Tongue (tissue), 2 donors: ENCODE measurements around the gene SUSD6. TPM values are rescaled to one million over a fixed set of nuclear protein-coding genes. Genes with fewer than 3 reads are reported as not detected.
A peak's percentile ranks its signal among the peaks of the same experiment; 100 is the strongest.
"Not testable (repeated sequence)": the region's sequence is repeated elsewhere in the genome, so short reads cannot be mapped to it uniquely, and the experiment has no call there.

Experiments used
- DNase-seq: peaks from one replicate; pipeline ENCODE4 v3.0.0-alpha.2; 2015
- total RNA-seq: library from RNA; depleted of rRNA; stranded (reverse); fragments of >200 nt; gene quantifications from one replicate; pipeline ENCODE4 v1.2.3, GENCODE V29; 2014

Gene SUSD6
- total RNA-seq, 1 donor from 2014 or later, result 27.2 TPM

DNA sequence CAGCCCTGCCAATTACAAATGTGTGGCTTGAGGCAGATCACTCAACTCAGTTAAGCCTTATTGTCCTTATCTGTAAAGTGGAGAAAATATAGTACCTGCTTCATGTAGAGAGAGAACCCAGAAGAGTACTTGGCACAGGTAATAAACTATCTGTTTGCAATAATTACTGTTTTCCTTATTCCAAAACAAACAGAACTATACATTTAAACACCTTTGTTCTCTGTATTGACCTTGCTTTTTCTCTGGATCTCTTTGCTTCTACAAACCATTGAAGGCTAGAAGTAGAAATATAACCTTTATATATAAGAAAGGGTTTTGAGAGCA, 84.8 kb downstream of the SUSD6 start:
- no peak for DNase-seq

DNA sequence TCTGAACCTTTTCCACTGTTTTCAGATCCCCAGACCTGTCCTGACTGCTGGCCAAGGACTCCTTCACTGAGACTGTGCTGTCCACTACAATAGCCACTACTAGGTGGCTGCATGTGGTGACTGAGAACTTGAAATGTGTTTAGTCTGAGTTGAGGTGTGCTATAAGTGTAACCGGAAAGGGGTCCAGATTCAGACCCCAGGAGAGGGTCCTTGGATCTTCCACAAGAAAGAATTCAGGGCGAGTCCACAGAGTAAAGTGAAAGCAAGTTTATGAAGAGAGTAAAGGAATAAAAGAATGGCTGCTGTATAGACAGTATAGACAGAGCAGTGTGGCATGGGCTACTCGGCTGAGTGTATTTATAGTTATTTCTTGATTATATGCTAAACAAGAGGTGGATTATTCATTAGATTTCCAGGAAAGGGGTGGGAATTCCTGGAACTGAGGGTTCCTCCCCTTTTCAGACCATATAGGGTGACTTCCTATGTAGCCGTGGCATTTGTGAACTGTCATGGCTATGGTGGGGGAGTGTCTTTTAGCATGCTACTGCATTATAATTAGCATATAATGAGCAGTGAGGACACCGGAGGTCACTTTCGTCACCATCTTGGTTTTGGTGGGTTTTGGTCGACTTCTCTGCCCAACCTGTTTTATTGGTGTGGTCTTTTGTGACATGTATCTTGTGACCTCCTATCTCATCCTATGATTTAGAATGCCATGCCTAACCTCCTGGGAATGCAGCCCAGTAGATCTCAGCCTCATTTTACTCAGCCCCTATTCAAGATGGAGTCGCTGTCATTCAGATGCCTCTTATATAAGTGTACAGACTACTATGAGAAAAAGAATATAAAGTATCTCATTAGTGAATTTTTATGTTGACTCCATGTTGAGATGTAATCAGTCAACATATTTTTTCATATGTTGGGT, 85.5 kb downstream of the SUSD6 start:
- DNase-seq, result peak; percentile 25

DNA sequence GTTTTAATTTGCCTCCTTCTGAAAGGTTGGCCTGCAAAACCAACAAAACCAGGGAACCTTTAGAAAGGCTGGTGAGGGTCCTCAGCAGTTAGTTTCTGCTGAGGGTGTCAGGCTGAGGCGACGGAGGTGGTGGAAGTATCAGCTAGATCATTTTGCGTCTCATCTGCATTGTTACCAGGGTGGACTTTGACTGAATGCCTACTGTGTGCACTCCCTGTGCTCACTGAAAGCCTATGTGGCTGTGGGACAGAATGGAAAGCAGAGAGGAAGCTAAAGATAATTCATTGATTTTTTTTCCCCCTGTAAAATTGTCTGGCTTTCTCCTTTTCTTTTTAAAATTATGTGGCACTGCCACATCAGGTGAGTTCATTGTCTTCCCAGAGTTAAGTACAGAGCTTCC, 87.2 kb downstream of the SUSD6 start:
- no peak for DNase-seq

DNA sequence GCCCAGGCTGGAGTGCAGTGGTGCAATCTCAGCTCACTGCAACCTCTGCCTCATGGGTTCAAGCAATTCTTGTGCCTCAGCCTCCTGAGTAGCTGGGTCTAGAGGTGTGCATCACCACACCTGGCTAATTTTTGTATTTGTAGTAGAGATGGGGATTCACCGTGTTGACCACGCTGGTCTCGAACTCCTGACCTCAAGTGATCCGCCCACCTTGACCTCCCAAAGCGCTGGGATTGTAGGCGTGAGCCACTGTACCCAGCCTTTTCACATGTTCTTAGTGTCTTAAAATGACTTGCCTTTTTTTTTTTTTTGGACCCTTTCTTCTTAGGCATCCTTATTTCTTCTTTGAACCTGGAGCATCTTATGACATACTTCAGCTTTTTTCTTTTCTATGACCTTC, 87.8 kb downstream of the SUSD6 start:
- not testable (repeated sequence) for DNase-seq

DNA sequence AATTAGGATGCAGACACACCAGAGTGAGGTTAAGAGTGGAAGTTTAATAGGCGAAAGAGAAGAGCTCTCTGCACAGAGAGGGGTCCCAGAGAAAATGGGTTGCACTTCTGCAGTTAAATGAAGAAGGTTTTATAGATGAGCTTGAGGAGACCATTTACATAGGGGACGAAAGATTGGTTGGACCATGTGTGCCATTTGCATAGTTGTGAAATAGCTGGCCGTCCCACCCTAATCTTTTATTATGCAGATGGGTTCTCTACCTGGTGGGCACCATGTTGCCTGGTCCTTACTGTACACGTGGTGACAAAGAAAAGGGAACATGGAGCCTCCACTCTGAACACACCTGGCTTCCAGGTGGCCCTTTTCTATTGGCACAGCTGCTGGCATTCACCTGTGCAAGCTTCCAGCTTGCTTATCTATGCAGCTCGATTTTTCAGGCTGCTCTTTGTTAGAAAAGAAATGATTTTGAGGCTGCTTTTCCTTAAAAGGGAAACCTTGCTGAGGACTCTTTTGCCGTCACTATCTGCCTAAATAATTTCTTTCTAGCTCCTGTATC, 88.4 kb downstream of the SUSD6 start:
- no peak for DNase-seq

DNA sequence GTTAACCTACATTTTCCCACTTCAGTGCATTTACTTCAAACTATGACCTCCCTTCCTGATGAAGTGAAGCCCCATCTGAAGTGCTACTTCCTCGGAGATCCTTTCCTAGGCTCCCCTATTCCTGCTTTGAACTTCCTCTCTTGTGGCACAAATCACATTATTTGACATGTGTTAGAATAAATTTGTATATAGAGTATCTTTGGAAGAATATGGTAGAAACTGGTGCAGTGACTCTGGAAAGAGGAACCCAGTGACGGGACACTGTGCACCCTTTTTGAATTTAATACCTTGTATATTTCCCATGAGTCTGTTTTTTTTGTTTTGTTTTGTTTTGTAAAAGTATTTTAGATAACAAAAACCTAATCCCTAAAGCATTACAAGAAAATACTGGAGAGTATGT, 89.2 kb downstream of the SUSD6 start:
- DNase-seq, result no peak

DNA sequence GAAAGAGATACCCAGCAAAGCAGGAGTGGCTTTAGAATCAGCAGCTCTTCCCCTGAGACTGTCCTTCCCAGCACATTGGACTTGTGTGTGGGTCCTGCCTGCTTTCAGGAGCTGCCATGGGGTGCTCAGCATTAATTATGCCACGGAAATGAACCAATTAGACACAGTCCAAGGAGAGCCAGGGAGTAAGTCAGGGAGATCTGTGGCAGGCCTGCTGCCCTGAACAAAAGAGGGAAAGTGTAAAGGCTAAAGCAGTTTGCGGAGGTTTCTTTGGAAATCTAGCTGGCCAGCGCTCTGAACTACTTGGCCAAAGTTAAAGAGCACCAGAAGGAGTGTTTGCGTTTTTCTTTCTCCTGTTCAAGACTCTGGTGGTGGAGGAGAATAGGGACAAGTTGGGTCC, 89.9 kb downstream of the SUSD6 start:
- no peak for DNase-seq

DNA sequence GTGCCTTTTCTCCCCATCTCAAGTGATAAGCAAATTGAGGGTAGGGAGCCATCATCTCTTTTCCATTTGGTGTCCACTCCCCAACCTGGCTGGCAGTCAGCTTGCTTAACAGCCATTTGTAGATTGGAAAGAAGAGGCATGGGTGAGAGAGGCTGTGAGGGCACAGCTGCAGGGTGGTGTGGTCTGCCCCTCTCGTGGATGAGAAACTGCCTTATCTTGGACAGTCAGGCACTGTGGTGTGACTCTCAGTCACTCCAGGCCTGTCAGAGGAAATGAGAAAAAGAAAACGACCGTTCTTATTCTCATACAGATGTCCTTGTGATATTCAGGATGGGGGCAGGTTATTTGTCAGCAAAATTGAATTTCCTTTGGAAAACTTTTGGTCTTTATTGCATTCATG, 90.5 kb downstream of the SUSD6 start:
- DNase-seq, result peak; percentile 37

DNA sequence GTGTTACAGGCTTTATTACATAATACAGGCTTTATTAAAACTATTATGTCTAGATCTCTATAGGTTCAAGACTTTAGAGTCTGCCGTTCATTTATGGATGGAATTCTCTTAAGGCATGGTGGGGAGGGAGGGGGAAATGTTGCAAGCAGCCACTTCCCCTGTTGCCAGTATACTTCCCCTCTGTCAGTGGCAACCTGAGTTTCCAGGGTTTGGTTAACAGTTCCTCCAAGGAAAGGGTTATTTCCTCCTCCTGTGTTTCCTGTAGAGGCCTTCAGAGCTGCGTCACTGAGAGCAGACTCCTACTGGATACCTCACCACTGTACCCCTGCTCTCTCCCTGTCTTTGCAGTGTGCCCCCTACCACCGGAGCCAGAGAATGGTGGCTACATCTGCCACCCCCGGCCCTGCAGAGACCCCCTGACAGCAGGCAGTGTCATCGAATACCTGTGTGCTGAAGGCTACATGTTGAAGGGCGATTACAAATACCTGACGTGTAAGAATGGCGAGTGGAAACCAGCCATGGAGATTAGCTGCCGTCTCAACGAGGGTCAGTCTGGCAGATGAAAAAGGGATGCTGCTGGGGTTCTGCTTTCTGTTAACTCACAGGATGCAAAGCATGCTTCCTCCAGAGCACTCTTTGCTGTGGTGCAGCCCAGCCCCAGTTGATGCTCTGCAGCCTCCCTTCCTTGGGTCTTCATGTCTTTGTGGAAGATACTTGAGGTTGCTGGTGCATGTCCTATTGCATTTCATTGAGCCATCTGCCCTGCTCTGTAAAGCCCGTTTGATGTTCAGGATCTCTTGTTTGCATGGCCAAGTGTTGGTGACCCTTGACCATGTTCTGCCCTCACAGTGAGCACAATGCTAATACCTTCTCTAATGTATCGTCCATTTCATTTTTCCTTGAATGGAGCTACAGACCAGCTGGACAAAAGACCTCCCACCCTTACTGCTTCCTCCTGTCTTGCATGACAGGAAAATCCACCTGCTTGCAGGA, 91.9 kb downstream of the SUSD6 start:
- no peak for DNase-seq

DNA sequence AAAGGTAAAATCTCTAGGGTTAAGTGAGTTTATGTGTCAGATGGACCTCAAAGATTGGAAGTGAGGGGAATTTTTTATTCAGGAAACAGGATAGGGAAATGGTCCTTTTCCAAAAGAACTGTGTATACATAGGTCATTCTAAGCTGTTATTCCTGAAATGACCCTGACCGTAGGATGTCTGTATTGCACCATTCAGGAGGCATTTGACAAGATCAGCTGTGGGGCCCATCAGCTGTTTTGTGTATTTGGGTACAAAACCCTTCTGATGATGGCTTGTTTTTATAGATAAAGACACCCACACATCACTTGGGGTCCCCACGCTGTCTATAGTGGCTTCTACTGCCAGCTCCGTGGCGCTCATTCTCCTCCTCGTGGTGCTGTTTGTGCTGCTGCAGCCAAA, 92.9 kb downstream of the SUSD6 start:
- no peak for DNase-seq

DNA sequence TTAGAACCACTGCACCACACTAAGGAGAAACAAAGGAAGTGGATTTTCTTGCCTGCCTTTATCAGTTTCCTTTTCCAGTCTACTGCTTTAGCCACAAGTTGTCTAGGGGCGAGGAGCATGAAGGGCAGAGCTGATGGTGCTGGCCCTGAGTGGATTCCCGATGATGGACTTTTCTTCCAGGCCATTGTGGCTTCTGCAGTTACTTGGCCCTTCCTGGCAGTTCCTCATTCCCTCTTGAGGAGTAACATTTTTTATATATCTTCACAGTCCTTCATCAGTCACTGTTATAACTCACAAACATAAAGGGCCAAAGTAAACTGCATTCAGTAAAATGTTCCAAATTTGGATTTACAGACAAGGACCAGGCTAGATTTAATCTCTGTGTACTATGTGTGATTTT, 94.3 kb downstream of the SUSD6 start:
- DNase-seq, result no peak

DNA sequence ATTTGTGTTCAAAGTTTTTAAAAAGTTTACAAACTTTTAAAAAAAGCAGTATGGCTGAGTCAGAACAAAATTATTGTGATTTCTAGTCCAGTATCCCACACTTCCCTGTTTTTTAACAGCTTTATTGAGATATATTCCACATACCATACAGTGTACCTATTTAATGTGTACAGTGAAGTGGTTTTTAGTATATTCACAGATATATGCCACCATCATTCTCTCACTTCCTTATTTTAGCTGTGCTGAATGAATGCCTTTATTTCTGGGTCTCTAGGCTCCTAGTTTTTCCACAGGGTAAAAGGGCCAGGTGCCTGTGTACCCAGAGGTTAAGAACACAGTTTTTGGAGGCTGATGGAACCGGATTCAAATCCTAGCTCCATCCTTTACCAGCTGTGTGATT, 96.7 kb downstream of the SUSD6 start:
- no peak for DNase-seq

DNA sequence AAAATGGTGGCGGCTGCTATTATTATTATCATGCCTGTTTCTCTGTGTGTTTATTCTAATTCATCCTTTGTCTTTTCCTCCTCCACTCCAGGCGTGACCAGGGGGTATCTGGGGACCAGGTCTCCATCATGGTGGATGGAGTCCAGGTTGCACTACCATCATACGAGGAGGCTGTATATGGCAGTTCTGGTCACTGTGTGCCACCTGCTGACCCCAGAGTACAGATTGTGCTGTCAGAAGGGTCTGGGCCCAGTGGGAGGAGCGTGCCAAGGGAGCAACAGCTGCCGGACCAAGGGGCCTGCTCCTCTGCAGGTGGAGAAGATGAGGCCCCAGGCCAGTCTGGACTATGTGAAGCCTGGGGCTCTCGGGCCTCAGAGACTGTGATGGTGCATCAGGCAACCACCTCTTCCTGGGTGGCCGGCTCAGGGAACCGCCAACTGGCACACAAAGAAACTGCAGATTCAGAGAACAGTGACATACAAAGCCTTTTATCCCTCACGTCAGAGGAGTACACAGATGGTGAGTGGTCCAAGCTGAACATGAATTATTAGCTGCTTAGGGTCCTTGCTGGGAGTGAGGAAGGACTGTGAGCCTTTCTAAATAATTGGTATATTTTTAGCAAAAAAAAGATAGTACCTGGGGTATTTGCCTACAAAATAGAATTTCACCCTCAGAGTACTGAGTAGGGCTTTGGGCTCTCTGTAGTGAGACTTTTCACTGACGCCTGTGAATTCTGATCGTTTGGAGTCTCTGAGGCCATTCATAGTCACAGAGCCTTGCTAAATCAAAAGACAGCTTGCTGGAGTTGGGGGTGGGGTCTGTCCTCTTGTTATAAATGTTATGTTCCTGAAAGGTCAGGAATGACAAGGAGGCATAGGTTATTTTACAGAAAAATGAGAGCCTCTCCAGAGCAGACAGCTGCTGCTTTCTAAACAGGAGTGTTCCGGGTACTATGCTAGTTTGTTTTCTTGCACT, 97.5 kb downstream of the SUSD6 start:
- peak; percentile 66 for DNase-seq

DNA sequence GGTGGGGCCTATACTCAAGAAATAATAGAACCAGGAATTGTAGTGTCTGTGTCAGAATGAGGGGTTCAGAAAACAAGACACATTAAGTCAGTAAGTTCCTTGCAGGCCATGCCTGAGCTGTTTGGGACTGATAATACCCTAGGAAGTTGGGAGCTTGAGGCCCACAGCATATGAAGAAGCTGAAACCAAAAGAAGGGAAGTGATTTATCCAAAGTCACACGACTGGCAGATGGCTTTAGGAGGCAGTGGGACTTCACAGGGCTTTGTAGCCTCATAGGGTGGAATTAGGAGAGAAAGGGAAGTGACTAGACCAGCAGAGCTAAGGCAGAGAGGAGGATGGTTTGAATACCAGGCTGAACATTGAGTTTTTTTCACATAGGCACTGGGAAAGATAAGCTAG, 99.0 kb downstream of the SUSD6 start:
- no peak for DNase-seq

DNA sequence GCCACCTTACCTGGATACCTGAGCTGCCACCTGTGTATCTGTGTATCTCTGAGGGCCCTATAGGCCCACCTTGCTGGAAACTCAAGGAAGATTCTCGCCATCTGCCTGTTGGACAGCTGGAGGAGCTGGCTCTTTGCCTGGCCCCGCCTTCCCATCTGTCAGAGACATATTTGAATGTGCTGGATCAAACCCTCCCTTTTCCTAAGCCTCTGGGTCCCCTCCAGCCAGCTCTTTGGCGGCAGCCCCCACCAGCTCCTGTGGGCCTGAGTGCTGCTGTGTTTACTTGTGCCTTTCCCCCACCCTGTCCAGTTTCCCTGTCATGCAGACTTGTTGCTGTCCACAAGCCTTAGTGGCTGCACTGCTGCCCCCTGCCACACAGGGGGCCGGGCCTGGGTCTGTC, 99.7 kb downstream of the SUSD6 start:
- DNase-seq, result peak; percentile 97

DNA sequence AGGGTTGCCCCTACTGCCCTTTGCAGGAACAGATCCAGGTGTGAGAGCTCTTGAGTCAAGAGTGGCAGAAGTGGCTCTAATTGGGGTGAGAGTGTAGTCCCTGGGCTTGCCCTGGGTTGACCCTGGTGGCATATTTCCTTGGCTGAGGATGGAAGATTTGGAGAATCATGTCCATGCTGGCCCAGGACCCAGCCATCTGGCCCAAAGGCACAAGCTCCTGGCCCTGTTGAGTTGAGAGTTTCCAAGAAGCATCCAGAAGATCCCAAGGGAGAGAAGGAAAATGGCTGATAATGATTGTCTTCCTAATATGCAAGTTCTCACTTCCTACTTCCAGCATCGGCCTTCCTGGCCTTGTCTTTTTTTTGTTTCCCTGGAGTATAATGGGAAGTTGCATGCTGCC, 100.1 kb downstream of the SUSD6 start:
- DNase-seq, result peak; percentile 53

DNA sequence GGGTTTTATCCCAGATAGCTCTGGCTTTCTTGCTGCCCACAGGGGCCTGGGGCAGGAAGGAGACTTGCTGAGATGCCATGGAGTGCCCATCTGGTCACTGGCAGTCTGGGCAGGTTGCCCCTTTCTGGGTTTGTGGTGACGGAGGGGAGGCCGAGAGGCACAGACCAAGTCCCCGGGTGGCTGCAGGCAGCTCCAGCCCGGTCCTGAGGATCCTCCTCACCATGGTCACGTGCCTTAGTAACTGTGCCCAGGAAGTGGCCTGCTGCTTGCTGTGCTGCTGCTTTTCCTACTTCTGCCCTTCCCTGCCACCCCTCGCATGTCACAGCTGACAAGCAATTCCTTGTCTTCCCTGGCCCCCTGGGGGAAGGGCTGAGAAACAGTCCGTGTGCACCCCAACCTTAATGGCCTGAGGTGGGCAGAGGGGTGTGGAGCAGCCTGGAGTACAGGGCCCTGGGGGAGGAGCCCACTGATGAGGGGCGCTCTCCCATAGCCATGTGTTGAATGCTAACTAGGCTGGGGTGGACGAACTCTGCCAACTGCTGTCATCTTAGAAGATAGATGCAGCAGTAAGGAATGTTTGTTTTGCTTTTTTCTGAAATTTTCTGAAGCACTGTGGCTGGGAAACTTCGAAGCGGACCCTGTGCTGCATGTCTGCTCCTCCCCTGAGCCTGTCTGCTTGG, 100.6 kb downstream of the SUSD6 start:
- peak; percentile 60 for DNase-seq

DNA sequence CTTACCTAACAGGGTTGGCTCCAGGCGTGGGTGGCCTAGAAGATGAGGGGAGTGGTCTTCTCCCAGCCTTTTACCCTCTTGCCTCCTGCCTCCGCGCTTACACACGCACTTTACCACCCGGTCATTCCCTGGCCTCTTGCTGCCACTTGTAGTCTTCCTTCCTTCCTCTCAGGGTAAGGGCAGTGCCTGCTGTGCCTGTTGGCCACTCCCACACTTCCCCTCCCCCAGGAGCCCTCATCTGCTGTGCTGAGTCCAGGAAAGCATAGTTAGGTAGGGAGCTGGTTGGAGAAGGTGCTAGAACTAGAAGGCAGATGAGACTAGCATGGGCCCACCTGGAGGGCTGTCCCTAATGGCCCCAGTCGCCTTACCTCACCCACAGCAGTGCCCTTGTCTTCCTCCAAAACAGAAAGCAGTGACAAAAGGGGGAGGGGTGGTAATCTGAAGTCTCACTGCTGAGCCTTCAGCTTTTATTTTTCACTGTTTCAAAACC, 101.2 kb downstream of the SUSD6 start:
- peak; percentile 59 for DNase-seq

DNA sequence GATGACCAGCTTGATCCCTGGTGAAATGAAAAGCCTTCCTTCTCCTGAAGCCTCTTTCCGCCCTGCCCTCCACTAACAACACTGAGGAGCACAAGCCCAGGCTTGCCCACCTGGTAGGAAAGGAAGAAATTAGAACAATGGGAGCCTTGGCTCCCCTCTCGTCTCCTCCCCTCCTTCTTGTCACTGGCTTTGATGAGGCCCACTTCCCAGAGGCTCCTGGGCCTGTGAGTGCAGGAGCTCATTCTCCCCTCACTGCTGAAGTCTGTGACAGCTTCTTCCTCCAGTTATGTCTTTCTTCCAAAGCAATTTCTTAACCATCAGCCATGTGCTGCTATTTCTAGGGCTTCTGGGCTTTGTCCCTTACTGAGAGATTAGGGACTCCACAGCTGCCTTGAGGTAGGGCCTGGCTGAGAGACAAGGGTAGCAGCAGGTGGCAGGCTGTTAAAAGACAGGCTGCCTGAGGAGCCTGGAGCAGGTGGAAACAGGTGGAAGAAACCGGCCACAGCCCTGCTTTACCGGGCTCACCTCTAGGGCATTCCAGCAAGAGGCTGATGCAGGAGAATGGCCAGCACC, 101.9 kb downstream of the SUSD6 start:
- peak; percentile 78 for DNase-seq

DNA sequence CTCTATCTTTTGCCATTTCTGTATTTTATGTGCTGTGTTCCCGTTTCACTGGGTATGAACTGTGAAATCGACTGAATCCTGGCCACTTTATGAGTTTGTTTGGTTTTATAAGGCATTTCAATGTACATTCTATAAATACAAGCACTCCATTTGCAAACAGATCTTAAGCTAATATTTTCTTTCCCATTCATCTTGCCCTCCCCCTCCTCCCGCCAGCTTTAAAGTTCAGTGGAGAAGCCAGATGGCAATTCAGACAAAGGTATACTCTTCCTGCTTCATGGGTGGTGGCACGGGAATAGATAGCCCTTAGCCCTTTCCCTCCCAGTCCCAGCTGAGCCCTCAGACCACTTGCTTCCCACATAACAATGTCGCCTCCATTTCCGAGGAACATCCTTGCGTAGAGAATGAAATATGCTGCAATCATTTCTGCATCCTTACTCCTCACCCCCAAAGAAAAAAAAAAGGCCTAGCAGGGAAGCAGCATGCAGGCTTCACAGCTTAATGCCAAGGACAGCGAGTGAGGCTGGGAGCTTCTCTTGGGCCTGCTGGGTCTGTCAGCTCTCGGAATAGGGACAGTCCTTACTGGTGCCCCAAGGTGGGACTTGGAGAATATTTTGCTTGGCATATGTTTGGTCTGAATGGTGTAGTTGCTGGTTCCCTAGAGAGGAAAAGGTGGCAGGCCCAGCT, 102.7 kb downstream of the SUSD6 start:
- DNase-seq, result no peak
